Fibroblast of pulmonary artery (primary cell): ENCODE measurements around the gene AP1AR.
"Not testable (repeated sequence)": the region's sequence is repeated elsewhere in the genome, so short reads cannot be mapped to it uniquely, and the experiment has no call there.

Experiments used
- DNase-seq: peaks from one replicate; pipeline ENCODE4 v3.0.0-alpha.2; 2010; ENCODE audit warnings: low read depth
- H3K4me3 ChIP-seq: replicated peaks from 2 replicates; pipeline ENCODE4 v1.5.1; 2011; ENCODE audit warnings: low read depth, mild to moderate bottlenecking, control low read depth, low read length, moderate library complexity
- TF ChIP-seq, protein P1 (sequence below): IDR thresholded peaks from 2 replicates; pipeline ENCODE4 v1.5.1; 2011; ENCODE audit warnings: mild to moderate bottlenecking, control low read depth, low read length, inconsistent platforms; ENCODE audit errors: missing control alignments

Gene AP1AR

DNA sequence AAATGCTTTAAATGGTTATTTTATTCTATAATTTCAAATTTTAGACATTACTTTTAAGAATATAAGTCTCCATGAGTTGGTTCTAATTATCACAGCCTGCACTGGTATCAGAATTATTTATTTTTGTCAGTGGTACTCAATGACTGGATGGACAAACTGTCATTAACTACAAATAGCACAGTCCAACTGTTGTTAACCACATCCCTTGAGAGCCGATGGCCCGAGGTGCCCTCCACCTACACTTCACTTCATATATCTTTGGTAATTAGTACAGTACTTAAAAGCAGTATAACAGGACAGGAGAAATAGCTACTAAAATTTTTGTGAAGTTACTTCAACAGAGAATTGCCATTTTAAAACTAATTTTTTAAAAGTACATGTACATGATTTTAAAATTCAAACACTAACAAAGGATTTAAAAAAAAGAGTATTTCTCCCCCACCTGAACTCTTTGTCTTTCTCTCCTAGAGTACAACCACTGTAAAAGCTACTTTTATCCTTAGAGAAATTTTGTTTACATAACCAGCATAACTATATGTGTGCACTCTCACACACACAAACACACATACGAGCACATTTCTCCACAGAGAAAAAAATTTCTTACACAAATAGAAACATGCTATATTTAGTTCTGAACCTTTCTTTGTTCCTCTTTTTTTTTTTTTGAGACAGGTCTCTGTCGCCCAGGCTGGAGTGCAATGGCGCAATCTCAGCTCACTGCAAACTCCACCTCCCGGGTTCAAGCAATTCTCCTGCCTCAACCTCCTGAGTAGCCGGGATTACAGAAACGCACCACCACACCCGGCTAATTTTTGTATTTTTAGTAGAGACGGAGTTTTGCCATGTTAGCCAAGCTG lies 47.7 kb downstream of the AP1AR start:
- DNase-seq: no peak
- no peak overlapping the region for H3K4me3 ChIP-seq
- TF ChIP-seq, protein P1, sequence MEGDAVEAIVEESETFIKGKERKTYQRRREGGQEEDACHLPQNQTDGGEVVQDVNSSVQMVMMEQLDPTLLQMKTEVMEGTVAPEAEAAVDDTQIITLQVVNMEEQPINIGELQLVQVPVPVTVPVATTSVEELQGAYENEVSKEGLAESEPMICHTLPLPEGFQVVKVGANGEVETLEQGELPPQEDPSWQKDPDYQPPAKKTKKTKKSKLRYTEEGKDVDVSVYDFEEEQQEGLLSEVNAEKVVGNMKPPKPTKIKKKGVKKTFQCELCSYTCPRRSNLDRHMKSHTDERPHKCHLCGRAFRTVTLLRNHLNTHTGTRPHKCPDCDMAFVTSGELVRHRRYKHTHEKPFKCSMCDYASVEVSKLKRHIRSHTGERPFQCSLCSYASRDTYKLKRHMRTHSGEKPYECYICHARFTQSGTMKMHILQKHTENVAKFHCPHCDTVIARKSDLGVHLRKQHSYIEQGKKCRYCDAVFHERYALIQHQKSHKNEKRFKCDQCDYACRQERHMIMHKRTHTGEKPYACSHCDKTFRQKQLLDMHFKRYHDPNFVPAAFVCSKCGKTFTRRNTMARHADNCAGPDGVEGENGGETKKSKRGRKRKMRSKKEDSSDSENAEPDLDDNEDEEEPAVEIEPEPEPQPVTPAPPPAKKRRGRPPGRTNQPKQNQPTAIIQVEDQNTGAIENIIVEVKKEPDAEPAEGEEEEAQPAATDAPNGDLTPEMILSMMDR: no peak

GRCh38 chr4:112279882-112280315 lies 48.3 kb downstream of the AP1AR start:
- TF ChIP-seq, protein P1: no peak
- no peak for DNase-seq
- H3K4me3 ChIP-seq: no peak overlapping the region

- no peak for DNase-seq
- no peak overlapping the region for H3K4me3 ChIP-seq
- TF ChIP-seq, protein P1: no peak
These were observed 48.9 kb downstream of the AP1AR start for GRCh38 chr4:112280386-112281056.

GRCh38 chr4:112281895-112282398 lies 50.4 kb downstream of the AP1AR start:
- H3K4me3 ChIP-seq, DNase-seq: not testable (repeated sequence)

DNA sequence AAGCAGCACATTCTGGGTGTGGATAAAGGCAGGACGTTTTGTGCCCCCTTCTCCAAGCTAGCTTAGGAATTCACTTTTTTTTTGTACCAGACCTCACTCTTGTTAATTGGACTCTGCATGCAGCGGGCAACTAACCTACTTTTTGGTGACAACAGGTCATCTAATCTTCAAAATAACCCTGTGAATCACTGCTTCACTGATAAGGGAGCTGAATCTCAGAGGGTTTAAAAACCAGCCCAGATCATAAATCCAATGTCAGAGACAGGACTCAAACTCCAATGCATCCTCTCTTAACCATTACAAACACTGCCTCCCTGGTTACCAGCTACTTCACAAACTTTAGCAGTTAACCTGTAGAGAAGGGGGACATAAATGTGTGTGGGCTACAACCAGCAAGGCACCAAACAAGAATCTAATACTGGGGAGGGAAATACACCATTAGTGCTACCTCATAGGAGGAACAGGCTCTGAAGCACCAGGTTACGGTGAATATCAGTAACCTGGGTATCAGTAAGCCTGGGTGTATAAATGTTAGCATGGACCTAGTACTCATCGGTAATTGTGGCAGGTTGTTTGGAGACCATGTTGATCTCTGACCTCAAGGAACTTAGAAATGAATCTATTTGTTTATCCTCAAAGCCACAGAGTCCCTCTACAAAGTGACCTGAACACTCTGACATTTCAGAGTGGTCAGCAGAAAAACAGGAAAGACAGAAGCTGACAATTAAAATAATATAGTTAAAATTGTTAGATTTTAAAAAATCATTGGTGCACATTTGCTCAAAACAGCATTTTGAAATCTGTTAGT lies 51.5 kb downstream of the AP1AR start:
- TF ChIP-seq, protein P1: no peak
- peak overlapping the region; percentile 7 for H3K4me3 ChIP-seq
- no peak for DNase-seq

DNA sequence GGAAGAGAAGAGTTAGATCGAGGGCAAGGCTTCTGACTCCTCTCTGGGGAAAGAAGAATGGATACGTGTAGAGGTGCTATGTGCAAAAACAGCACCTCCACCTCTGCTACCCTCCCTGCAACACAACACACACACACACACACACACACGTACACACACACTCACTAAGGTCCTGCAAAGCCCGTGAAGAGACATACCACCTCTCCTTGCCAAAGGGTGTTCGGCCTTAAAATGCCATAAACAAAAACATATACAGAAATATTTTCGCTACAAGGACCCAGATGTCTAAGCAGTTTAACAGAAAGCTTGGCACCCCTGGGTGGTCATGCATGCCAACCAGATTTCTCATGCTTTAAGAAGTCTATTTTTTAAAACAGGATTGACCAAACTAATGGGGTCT lies 52.6 kb downstream of the AP1AR start:
- peak overlapping the region; percentile 73 for H3K4me3 ChIP-seq
- TF ChIP-seq, protein P1: no peak
- peak; percentile 26 for DNase-seq
